NCI-H82 treated with DMSO at 0.1 percent for 48 hours (cell line): ENCODE measurements around the gene C5orf58.
"Not testable (repeated sequence)": the region's sequence is repeated elsewhere in the genome, so short reads cannot be mapped to it uniquely, and the experiment has no call there.

Source experiments
- DNase-seq: peaks from one replicate; lab custom pipeline; 2025; ENCODE audit not compliant: unreplicated experiment; lab: John Stamatoyannopoulos, UW

The C5orf58 gene

DNA sequence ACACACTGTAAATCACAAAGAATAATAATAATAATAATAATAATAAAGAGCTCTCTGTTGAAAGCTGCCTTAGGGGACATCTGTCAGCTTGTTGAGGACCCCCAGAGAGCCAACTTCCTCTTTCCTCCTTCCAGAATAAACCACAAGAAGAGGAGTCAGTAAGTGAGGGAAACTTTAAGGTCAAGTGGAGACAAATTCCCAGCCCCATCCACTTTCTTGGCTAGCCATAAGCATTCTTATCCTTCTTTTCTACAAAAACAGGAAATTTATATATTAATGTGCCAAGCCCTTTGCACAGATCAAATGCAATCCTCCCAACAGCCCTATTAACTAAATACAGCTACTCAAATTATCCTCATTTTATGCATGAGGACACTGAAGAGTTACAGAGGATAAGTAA is 9.4 kb upstream of the C5orf58 start:
- DNase-seq: no peak

GRCh38 chr5:170223906-170224305 is 8.9 kb upstream of the C5orf58 start:
- no peak for DNase-seq

DNA sequence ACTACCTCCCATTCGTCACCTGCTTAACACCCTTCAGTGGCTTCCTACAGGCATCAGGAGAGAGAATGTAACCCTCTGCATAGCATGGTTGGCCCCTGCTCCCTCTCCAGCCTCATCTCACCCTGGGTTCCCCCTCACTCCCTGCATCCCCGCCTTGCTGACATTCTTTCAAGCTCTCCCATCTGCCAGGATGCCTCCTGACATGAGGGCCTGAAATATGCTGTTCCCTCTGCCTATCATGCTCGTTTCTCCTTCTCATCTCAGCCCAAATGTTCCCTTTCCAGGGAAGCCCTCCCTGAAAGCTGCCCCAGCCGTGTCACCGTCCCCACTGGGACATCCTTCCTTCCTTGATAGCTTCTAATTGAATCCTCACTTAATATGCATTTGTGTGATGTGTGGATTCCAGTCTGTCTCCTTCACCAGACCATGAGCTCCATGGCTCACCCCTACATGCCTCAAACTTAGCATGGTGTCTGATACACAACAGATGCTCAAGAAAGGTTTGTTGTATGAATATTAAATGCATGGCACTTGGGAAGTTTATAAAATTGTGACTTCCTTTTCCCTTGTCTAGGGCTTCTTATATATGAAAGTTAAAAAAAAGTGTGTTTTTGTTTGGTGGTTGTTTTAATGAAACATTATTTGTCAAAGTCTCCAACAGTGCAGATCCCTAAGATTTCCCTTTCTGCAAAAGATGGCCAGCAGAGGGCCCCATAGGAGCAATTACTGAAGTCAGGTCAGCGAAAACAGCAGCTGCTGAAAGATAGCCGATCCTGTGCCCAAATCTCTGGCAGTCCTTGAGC is 7.3 kb upstream of the C5orf58 start:
- no peak for DNase-seq

DNA sequence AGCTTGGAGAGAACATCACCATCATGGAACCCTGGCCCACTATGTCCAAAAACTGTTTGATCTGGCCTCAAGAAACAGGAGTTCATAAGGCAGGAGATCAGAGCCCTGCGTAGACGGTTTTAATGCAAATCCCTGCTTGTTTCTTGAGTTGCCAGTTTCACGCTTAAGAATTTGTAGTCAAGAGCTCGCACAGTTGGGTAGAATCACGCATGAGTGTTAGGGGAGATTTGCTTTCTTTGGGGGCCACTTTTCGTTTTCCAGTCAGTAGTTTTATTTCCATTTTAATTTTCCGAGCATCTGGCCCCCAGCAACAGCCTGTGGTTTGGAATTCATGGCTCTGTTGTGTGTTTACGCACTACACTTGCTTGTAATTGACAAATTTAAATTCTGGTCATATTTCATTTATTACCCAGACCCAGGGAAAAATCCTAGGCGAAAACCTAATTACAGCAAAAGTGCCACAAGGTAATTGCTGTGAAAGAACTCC is 6.6 kb upstream of the C5orf58 start:
- no peak for DNase-seq

DNA sequence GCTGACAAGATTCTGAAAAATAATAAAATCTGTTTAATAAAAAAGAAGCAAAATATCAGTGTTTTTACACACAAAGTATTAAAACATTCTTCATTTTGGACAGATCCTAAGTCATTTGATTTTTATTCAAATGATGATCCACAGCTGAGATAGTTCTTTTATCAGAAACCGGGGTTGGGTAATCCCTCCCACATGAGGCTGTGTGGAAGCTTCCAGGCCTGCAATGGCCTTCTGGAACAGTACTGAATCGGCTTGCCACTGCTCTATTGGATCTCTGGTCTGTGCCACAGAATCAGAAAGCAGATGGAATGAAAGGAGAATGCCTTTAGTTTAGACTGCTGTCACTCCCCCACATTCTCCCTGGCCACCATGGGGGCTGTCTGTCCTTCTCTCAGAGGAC is 6.1 kb upstream of the C5orf58 start:
- no peak for DNase-seq

DNA sequence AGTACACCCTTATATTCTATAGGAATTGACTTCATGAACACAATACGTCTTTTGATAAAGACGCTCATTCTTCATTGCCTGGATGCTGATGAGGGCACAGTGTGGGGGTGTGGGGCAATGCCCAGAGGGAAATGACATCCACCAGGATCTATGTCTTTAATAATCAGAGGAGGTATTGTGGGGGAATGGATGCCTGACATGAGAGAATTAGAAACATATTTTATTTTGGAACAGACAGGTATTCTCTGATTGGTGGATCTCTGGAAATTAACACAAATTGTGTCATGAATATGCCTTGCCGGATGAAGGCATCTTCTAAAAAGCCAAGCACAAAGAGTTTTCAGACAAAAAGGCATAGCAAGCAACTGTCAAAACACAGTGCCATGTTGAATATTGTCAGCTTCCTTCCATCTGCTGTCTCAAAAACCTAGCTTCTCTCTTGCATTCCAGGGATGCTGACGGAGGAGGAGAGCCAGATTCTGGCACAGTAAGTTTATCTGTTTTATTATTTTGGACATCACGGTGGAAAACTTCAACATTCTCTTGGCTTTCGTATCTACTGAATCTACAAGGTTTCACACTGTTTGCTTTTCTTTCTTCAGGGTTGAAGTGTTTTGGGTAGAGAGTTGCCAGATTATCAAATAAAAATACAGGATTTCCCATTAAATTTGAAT is 3.9 kb upstream of the C5orf58 start:
- DNase-seq: no peak

GRCh38 chr5:170233358-170233892 is 640 bp downstream of the C5orf58 start:
- no peak for DNase-seq

DNA sequence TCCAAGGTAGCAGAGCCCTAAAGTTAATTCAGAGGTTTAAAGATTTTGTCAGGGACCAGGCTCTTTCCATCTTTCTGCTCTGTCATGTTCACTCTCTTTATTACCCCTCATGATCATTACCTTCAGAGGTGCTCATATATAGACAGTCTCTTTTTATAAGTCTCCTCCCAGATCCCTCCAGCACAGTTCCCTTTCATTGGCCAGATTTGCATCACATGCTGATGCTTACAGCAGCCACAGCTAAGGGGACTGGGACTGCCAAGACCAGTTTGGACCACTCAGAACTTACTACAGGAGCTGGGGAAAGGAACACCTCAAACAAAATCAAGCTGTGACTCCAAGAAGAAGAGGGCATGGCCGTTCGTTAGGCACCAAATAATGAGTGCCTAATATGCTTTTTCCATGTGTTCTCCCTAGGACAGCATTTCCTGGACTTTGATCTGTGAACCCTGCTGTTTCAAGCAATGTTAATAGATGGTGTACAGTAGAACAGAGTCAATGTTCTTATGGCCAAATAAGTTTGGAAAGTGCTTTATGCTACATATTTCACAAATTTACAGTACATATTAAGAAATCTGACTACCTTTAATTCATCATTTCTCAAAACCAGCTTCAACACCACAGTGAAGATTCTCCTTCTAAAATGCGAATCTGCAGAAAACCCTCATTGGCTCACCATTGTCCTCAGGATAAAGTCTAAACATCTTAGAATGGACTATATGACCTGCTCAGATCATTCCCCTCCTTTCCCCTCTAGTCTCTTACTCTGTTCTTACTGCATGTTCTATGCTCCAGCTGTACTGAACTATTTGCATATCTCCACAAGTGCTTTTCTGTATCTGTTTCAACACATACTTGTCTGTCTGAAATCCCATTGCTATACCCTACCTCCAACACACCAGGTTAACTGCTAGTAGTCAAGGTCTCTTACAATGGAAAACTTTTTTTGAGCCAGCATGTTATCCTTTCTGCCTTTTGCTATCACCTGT is 3.4 kb downstream of the C5orf58 start:
- DNase-seq: no peak

- DNase-seq: no peak
These were observed 5.8 kb downstream of the C5orf58 start for GRCh38 chr5:170238456-170239196.

GRCh38 chr5:170245436-170245835 is 12.7 kb downstream of the C5orf58 start:
- not testable (repeated sequence) for DNase-seq

GRCh38 chr5:170246126-170246870 is 13.5 kb downstream of the C5orf58 start:
- DNase-seq: no peak

GRCh38 chr5:170247363-170247762 is 14.6 kb downstream of the C5orf58 start:
- no peak for DNase-seq

GRCh38 chr5:170248172-170248930 is 15.6 kb downstream of the C5orf58 start:
- no peak for DNase-seq

DNA sequence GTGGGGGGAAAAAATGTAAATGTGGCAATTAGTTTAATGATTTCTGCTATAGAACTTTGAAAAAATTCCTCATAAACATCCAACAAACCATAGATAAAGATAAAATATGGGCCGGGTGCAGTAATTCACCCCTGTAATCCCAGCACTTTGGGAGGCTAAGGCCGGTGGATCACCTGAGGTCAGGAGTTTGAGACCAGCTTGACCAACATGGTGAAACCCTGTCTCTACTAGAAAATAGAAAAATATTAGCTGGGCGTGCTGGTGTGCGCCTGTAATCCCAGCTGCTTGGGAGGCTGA is 16.1 kb downstream of the C5orf58 start:
- DNase-seq: not testable (repeated sequence)

DNA sequence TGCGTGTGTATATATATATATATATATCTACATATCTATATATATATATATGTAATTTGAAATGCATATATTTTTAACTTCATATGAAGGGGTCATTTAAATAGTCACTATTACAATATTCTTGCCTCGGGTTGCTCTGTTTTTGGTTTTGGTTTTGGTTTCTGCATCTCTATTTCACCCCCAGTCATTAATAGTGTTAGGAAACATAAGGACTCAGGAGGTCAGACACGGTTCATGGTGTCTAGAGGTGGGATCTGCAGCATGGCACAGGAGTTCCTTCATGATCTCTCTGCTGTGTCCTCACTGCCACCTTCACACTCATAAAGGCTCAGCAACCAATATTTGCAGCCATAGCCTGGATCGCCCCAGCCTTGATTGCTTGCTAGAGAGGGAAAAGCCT is 16.6 kb downstream of the C5orf58 start:
- DNase-seq: no peak

- DNase-seq: no peak
These were observed 18.1 kb downstream of the C5orf58 start for GRCh38 chr5:170250810-170251317.

- DNase-seq: no peak
These were observed 18.7 kb downstream of the C5orf58 start for GRCh38 chr5:170251462-170251861.

DNA sequence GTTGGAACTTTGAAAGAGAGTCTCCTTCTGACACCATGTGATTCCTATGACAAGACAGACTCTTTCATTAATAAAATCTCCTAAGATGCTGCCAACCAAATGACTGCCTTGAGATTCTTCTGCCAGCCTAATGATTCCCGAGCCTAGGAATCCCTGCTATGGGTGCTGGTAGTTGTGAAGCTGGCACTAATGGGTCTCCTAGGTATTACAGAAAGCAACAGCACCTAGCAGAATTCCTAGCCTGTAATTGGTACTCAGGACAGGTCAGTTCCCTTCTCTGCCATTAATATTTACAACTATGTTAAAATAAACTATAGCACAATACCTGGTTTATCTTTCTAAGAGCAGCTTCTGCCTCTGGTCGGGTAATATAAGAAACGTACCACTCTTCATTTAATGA is 19.3 kb downstream of the C5orf58 start:
- DNase-seq: no peak
